Measurements from ENCODE around the gene GABRB3. TPM values are rescaled to one million over a fixed set of nuclear protein-coding genes. Genes with fewer than 3 reads are reported as not detected.

GABRB3 gene
- total RNA-seq, 4 donors from 2014 or later, result 15.0 to 46.7 (median 20.6) TPM

- Histone ChIP-seq H3K4me1 (no peaks in the 10 kb centered on the region), H3K27me3 (no peaks in the 10 kb centered on the region), H3K27ac (no peak overlapping the region), H3K9me3 (no peaks in the 10 kb centered on the region), H3K36me3 (no peaks in the 10 kb centered on the region), H3K4me3 (replicated peaks in 1 of 3) (no peak overlapping the region)
- intact Hi-C loops (cut with DNase I), result no loop called here
- no peak for TF ChIP-seq POLR2A (IDR thresholded peaks at IDR 0.05)
- TF ChIP-seq, protein P1, sequence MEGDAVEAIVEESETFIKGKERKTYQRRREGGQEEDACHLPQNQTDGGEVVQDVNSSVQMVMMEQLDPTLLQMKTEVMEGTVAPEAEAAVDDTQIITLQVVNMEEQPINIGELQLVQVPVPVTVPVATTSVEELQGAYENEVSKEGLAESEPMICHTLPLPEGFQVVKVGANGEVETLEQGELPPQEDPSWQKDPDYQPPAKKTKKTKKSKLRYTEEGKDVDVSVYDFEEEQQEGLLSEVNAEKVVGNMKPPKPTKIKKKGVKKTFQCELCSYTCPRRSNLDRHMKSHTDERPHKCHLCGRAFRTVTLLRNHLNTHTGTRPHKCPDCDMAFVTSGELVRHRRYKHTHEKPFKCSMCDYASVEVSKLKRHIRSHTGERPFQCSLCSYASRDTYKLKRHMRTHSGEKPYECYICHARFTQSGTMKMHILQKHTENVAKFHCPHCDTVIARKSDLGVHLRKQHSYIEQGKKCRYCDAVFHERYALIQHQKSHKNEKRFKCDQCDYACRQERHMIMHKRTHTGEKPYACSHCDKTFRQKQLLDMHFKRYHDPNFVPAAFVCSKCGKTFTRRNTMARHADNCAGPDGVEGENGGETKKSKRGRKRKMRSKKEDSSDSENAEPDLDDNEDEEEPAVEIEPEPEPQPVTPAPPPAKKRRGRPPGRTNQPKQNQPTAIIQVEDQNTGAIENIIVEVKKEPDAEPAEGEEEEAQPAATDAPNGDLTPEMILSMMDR (IDR thresholded peaks at IDR 0.05), result no peak
- no peak for DNase-seq
- WGBS, 2 donors, result 79% methylated on average over 5 of the region's 5 CpGs
Observed at GRCh38 chr15:26712335-26712734, 60.5 kb downstream of the GABRB3 start.

- intact Hi-C loops (cut with DNase I), result no loop called here
- 72 to 74% methylated on average over 10 of the region's 10 CpGs for WGBS, 2 donors
- TF ChIP-seq, protein P1 (IDR thresholded peaks at IDR 0.05), result no peak
- TF ChIP-seq POLR2A (IDR thresholded peaks at IDR 0.05), result no peak
- Histone ChIP-seq H3K27me3 (no peaks in the 10 kb centered on the region), H3K27ac (no peak overlapping the region), H3K4me3 (replicated peaks in 1 of 3) (no peak overlapping the region), H3K9me3 (no peaks in the 10 kb centered on the region), H3K4me1 (no peaks in the 10 kb centered on the region), H3K36me3 (no peaks in the 10 kb centered on the region)
- DNase-seq, result no peak
Observed at GRCh38 chr15:26711445-26711844, 61.4 kb downstream of the GABRB3 start.

GRCh38 chr15:26702381-26702780, 70.5 kb downstream of the GABRB3 start:
- TF ChIP-seq POLR2A (IDR thresholded peaks at IDR 0.05), result no peak
- TF ChIP-seq, protein P1 (IDR thresholded peaks at IDR 0.05), result no peak
- no peaks in the 10 kb centered on the region for H3K36me3 ChIP-seq
- WGBS, 2 donors, result 34 to 38% methylated on average over 1 of the region's 1 CpG
- no peak overlapping the region for H3K27ac ChIP-seq
- no peaks in the 10 kb centered on the region for H3K9me3 ChIP-seq
- no peaks in the 10 kb centered on the region for H3K27me3 ChIP-seq
- no peak overlapping the region for H3K4me3 ChIP-seq (replicated peaks in 1 of 3)
- DNase-seq, result no peak
- no peaks in the 10 kb centered on the region for H3K4me1 ChIP-seq
- intact Hi-C loops (cut with DNase I), result no loop called here

GRCh38 chr15:26698555-26698954, 74.3 kb downstream of the GABRB3 start:
- no peak for TF ChIP-seq POLR2A (IDR thresholded peaks at IDR 0.05)
- TF ChIP-seq, protein P1 (IDR thresholded peaks at IDR 0.05), result no peak
- Histone ChIP-seq H3K4me3 (replicated peaks in 1 of 3) (no peak overlapping the region), H3K36me3 (no peaks in the 10 kb centered on the region), H3K27ac (no peak overlapping the region), H3K27me3 (no peaks in the 10 kb centered on the region), H3K4me1 (no peaks in the 10 kb centered on the region), H3K9me3 (no peaks in the 10 kb centered on the region)
- intact Hi-C loops (cut with DNase I), result no loop called here
- 63 to 66% methylated on average over 5 of the region's 5 CpGs for WGBS, 2 donors
- no peak for DNase-seq

GRCh38 chr15:26697913-26698312, 75.0 kb downstream of the GABRB3 start:
- DNase-seq, result no peak
- H3K9me3 ChIP-seq, result no peaks in the 10 kb centered on the region
- H3K4me3 ChIP-seq (replicated peaks in 1 of 3), result no peak overlapping the region
- no peaks in the 10 kb centered on the region for H3K27me3 ChIP-seq
- intact Hi-C loops (cut with DNase I), result no loop called here
- TF ChIP-seq, protein P1 (IDR thresholded peaks at IDR 0.05), result no peak
- no peak for TF ChIP-seq POLR2A (IDR thresholded peaks at IDR 0.05)
- no peak overlapping the region for H3K27ac ChIP-seq
- peaks cover 1 to 2% of the 10 kb centered on the region in 2 donors for H3K4me1 ChIP-seq
- WGBS, 2 donors, result 77 to 80% methylated on average over 6 of the region's 6 CpGs
- no peaks in the 10 kb centered on the region for H3K36me3 ChIP-seq

All from thyroid gland (tissue), 4 donors.